Measurements from ENCODE around the gene DHX8.

DNA sequence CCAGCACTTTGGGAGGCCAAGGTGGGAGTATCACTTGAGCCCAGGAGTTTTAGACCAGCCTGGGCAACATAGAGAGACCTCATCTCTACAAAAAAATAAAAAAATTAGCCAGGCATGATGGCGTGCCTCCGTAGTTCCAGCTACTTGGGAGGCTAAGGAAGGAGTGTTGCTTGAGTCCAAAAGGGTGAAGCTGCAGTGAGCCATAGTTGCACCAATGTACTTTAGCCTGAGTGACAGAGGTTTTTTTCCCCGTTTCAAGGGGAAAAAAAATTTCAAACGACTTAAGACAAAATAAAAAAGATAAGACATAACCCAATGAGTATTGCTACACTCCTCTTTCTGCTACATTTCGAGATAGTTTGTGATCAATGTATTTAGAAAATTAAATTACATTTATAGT, 6.8 kb downstream of the DHX8 start:
- TF ChIP-seq EZH2 (IDR thresholded peaks at IDR 0.05; ENCODE audit: insufficient read depth, poor library complexity, severe bottlenecking) = no peak
- no peak for TF ChIP-seq EZH2phosphoT487 (IDR thresholded peaks at IDR 0.05; ENCODE audit: insufficient read depth, low read depth)
